Measurements from ENCODE around the gene TOMM34. TPM values are rescaled to one million over a fixed set of nuclear protein-coding genes. Genes with fewer than 3 reads are reported as not detected.

The TOMM34 gene
- total RNA-seq, 1 donor from 2014 or later, result 18.2 TPM

GRCh38 chr20:44946271-44946852 lies 13.8 kb downstream of the TOMM34 start:
- Mint-ChIP-seq H3K27me3 (no peaks in the 10 kb centered on the region), H3K9me3 (no peaks in the 10 kb centered on the region), H3K27ac (no peak overlapping the region), H3K4me3 (no peak overlapping the region), H3K4me1 (no peaks in the 10 kb centered on the region), H3K36me3 (ENCODE audit: low read depth) (peaks cover 99% of the 10 kb centered on the region)
- DNase-seq, result no peak
- ChIA-PET CTCF (interaction anchor here (1.0 kb wide), 1 partner anchor 149 kb away, joined by 3 read pairs; no protein-coding TSS in a partner anchor), POLR2A (interaction anchor here (0.7 kb wide), 1 partner anchor 21 kb away, joined by 11 read pairs; no protein-coding TSS in a partner anchor)
- intact Hi-C loops (cut with micrococcal nuclease), result no loop called here
- no peak for ATAC-seq (ENCODE audit: low read depth)
- TF ChIP-seq CTCF (IDR thresholded peaks at IDR 0.05), result no peak

- ChIA-PET POLR2A (no interaction called here), CTCF (no interaction called here)
- ATAC-seq (ENCODE audit: low read depth) (no peak), DNase-seq (no peak)
- intact Hi-C loops (cut with micrococcal nuclease), result no loop called here
- H3K36me3 Mint-ChIP-seq (ENCODE audit: low read depth), result peaks cover 97% of the 10 kb centered on the region
- H3K27me3 Mint-ChIP-seq, result no peaks in the 10 kb centered on the region
- H3K27ac Mint-ChIP-seq, result peak overlapping the region; percentile 14
- no peak overlapping the region for H3K4me3 Mint-ChIP-seq
- no peaks in the 10 kb centered on the region for H3K9me3 Mint-ChIP-seq
- TF ChIP-seq CTCF (IDR thresholded peaks at IDR 0.05), result no peak
- no peaks in the 10 kb centered on the region for H3K4me1 Mint-ChIP-seq
Measured at GRCh38 chr20:44945261-44945660, 14.9 kb downstream of the TOMM34 start.

- no peaks in the 10 kb centered on the region for H3K9me3 Mint-ChIP-seq
- no peak overlapping the region for H3K4me3 Mint-ChIP-seq
- H3K27ac Mint-ChIP-seq, result no peak overlapping the region
- no peaks in the 10 kb centered on the region for H3K4me1 Mint-ChIP-seq
- TF ChIP-seq CTCF (IDR thresholded peaks at IDR 0.05), result no peak
- H3K36me3 Mint-ChIP-seq (ENCODE audit: low read depth), result peaks cover 94% of the 10 kb centered on the region
- ATAC-seq (ENCODE audit: low read depth) (no peak), DNase-seq (no peak)
- no peaks in the 10 kb centered on the region for H3K27me3 Mint-ChIP-seq
- POLR2A ChIA-PET, result interaction anchor here (1.9 kb wide), 1 partner anchor 8 kb away, joined by 5 read pairs; no protein-coding TSS in a partner anchor
- intact Hi-C loops (cut with micrococcal nuclease), result no loop called here
- CTCF ChIA-PET, result no interaction called here
Measured at GRCh38 chr20:44943828-44944227, 16.4 kb downstream of the TOMM34 start.

- no peak for ATAC-seq (ENCODE audit: low read depth)
- Mint-ChIP-seq H3K9me3 (no peaks in the 10 kb centered on the region), H3K27me3 (no peaks in the 10 kb centered on the region), H3K4me1 (no peaks in the 10 kb centered on the region), H3K27ac (no peak overlapping the region), H3K36me3 (ENCODE audit: low read depth) (peaks cover 91% of the 10 kb centered on the region), H3K4me3 (no peak overlapping the region)
- TF ChIP-seq CTCF (IDR thresholded peaks at IDR 0.05), result no peak
- ChIA-PET POLR2A (interaction anchor here (0.5 to 1.9 kb wide), 2 partner anchors 10 to 17 kb away, joined by 3 to 5 read pairs; no protein-coding TSS in a partner anchor), CTCF (no interaction called here)
- no peak for DNase-seq
- intact Hi-C loops (cut with micrococcal nuclease), result no loop called here
Measured at GRCh38 chr20:44942264-44942973, 17.8 kb downstream of the TOMM34 start.

GRCh38 chr20:44941120-44941691 lies 19.0 kb downstream of the TOMM34 start:
- H3K4me1 Mint-ChIP-seq, result no peaks in the 10 kb centered on the region
- peaks cover 91% of the 10 kb centered on the region for H3K36me3 Mint-ChIP-seq (ENCODE audit: low read depth)
- H3K27me3 Mint-ChIP-seq, result no peaks in the 10 kb centered on the region
- peak overlapping the region; percentile 33 for H3K27ac Mint-ChIP-seq
- H3K9me3 Mint-ChIP-seq, result no peaks in the 10 kb centered on the region
- TF ChIP-seq CTCF (IDR thresholded peaks at IDR 0.05), result no peak
- ChIA-PET POLR2A (no interaction called here), CTCF (no interaction called here)
- DNase-seq, result no peak
- H3K4me3 Mint-ChIP-seq, result no peak overlapping the region
- intact Hi-C loops (cut with micrococcal nuclease), result no loop called here
- ATAC-seq (ENCODE audit: low read depth), result no peak

Measured in activated B cell treated with CpG ODN at 0.5 μM for 24 hours (primary cell).